ENCODE measurements around the gene RIMKLA. TPM values are rescaled to one million over a fixed set of nuclear protein-coding genes. Genes with fewer than 3 reads are reported as not detected.

RIMKLA gene
- total RNA-seq, 2 donors from 2014 or later: 14.3 to 30.9 TPM

GRCh38 chr1:42463921-42464320 lies 83.3 kb downstream of the RIMKLA start:
- intact Hi-C loops (cut with DNase I): loop anchor here (10.0 kb wide), 1 partner anchor 119 kb away; no protein-coding TSS in a partner anchor
- Histone ChIP-seq H3K36me3 (peaks cover 4% of the 10 kb centered on the region), H3K27me3 (no peaks in the 10 kb centered on the region), H3K9me3 (no peaks in the 10 kb centered on the region), H3K9ac (ENCODE audit: low read depth in 2 of 2, low read length in 2 of 2) (peak overlapping the region in 1 of 2 donors; percentile 65), H3K4me1 (no peaks in the 10 kb centered on the region), H3K4me3 (peak overlapping the region; percentile 83), H3K27ac (no peak overlapping the region)
- DNase-seq: no peak
- no peak for TF ChIP-seq CTCF (IDR thresholded peaks at IDR 0.05)

- no peaks in the 10 kb centered on the region for H3K27me3 ChIP-seq
- no peak overlapping the region for H3K9ac ChIP-seq (ENCODE audit: low read depth in 2 of 2, low read length in 2 of 2)
- no peak for DNase-seq
- H3K27ac ChIP-seq: no peak overlapping the region
- no peak for TF ChIP-seq CTCF (IDR thresholded peaks at IDR 0.05)
- H3K36me3 ChIP-seq: no peaks in the 10 kb centered on the region
- H3K4me3 ChIP-seq: no peak overlapping the region
- H3K4me1 ChIP-seq: no peaks in the 10 kb centered on the region
- H3K9me3 ChIP-seq: no peaks in the 10 kb centered on the region
- intact Hi-C loops (cut with DNase I): loop anchor here (10.0 kb wide), 1 partner anchor 121 kb away; no protein-coding TSS in a partner anchor
Measured at GRCh38 chr1:42466030-42466429, 85.4 kb downstream of the RIMKLA start.

GRCh38 chr1:42469727-42470126 lies 89.1 kb downstream of the RIMKLA start:
- no peaks in the 10 kb centered on the region for H3K4me1 ChIP-seq
- intact Hi-C loops (cut with DNase I): loop anchor here (10.0 kb wide), 1 partner anchor 125 kb away; no protein-coding TSS in a partner anchor
- H3K36me3 ChIP-seq: no peaks in the 10 kb centered on the region
- H3K27me3 ChIP-seq: no peaks in the 10 kb centered on the region
- TF ChIP-seq CTCF (IDR thresholded peaks at IDR 0.05): no peak
- no peak overlapping the region for H3K4me3 ChIP-seq
- H3K9me3 ChIP-seq: no peaks in the 10 kb centered on the region
- H3K27ac ChIP-seq: no peak overlapping the region
- no peak overlapping the region for H3K9ac ChIP-seq (ENCODE audit: low read depth in 2 of 2, low read length in 2 of 2)
- no peak for DNase-seq

Other genes with a start within 250 kb of the RIMKLA start
- gene GUCA2B, start 227.4 kb upstream of the RIMKLA start, total RNA-seq: 10 to 100 TPM; 27.7 to 44.5 TPM
- gene GUCA2A, start 216.0 kb upstream of the RIMKLA start, total RNA-seq: 100 to 1,000 TPM; 195 to 959 TPM
- 10 to 100 TPM; 39.9 to 44.8 TPM for gene FOXJ3, start 45.6 kb upstream of the RIMKLA start, total RNA-seq
- gene ZMYND12, start 75.2 kb downstream of the RIMKLA start, total RNA-seq: 1 to 10 TPM; 2.9 to 3.5 TPM
- 100 to 1,000 TPM in 1 of 2 donors, 10 to 100 TPM in 1; 93.0 to 108 TPM for gene PPCS, start 75.8 kb downstream of the RIMKLA start, total RNA-seq
- gene CCDC30, start 82.5 kb downstream of the RIMKLA start, total RNA-seq: 1 to 10 TPM; 1.5 to 1.8 TPM